ENCODE results near the gene LHX1.

LHX1 gene

DNA sequence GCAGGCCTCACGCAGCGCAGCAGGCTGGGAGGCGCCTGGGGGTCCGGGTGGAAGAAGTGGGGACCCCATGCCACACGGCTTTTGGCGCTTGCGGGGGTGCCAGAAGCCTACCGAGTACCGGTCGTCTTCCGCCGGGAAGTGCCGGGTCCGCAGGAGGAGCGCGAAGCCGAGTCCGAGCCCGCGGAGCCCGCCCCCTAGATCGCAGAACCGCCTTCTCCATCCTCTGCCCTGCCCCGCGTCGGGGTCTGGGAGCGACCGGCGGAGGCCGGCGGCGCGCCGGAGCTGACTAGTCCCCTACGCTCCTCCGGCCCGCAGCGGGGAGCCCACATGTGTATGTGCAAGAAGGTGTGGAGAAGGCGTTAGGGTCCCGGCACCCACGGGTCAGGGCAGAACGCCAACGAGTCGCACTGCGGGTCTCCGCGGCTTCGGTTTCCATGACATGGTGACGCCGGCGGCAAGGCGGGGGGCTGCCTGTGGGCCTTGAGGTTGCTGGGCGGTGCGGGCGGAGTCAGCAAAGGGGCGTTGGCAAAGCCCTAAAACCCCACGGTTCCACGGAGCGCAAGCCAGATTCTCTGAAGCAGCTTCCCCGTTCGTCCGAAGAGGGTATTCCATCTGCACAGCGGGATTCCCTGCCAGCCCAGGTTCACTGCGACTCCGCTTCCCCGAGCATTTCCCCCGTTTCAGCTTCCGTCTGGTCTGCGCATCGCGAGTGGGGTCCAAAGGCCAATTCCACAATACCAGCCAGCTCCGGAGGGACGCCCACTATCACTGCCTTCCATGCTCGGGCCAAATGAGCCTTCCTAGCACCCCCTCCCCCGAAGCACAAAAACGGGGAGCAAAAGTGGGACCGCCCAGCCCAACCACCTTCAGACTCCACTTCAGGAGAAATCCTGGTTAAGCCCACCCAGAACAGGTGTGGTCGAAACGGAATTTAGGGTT lies 2.3 kb upstream of the LHX1 start:
- DNase-seq: peak; percentile 76
- in situ Hi-C loops (cut with HindIII; ENCODE audit: low pct_ligation_motif_present, low pct_unique_long_range_greater_than_20kb, low sequenced_read_pairs): no loop called here

DNA sequence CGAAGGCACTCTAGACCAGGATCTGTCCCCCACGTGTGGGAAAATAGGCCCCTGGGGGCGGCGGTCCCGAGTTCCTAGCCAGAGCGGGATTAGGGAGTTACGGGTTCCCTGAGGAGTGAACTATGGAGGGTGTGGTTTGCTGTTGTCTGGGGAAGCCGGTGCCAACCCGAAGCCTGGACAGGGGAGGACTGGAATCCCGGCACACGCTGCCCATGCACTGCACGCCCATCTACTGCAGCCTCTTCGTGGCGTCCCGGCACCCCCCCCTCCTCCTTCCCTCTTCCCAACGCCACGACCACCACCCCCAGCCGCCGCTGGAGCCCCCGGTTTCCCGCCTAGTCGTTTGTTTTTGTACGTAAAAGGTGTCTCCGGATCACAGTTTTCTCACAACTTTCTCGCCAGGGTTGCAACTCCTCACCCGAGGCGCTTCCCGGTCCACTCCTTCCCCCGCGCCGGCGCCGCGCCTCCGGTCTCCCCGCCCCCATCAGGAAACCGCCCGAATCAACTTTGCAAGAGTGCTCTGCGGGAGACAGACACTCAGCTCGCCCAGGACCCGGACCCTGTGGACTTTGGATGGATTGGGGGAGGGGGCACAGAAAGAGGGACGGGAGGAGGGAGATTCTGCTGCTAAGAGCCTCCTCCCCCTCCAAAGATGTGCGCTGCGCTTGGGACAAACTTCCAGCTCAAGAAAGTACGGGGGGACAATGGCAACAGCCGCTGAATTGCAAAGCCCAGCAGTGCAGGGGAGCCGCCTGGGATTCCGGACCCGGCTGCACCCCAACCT lies 1.4 kb upstream of the LHX1 start:
- in situ Hi-C loops (cut with HindIII; ENCODE audit: low pct_ligation_motif_present, low pct_unique_long_range_greater_than_20kb, low sequenced_read_pairs): no loop called here
- peak; percentile 74 for DNase-seq

DNA sequence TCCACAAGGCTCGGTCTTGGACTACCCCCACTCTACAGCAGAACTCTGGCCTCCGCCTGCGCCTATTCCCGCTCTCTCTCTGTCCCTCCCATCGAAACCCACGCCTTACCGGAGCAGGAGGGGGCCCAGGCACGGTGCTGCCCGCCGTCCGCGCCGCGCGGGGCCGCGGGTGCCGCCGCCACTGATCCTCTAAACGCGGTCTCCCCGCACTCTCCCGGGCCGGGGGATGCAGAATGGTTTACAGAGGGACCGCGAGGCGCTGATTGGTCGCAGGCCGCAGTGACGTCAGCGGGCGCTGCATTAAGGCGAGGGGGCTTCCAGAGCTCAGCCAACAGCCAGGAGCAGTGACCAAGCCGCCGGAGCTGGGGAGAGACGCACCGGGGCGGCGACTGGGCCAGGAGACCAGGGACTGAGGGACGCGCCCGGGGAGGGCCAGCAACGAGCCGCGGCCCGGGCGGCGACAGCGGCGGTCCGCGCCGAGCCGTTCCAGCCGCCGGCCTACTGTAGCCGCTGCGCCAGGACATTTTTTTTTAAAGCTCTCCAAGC lies 747 bp upstream of the LHX1 start:
- peak; percentile 64 for DNase-seq
- in situ Hi-C loops (cut with HindIII; ENCODE audit: low pct_ligation_motif_present, low pct_unique_long_range_greater_than_20kb, low sequenced_read_pairs): no loop called here

DNA sequence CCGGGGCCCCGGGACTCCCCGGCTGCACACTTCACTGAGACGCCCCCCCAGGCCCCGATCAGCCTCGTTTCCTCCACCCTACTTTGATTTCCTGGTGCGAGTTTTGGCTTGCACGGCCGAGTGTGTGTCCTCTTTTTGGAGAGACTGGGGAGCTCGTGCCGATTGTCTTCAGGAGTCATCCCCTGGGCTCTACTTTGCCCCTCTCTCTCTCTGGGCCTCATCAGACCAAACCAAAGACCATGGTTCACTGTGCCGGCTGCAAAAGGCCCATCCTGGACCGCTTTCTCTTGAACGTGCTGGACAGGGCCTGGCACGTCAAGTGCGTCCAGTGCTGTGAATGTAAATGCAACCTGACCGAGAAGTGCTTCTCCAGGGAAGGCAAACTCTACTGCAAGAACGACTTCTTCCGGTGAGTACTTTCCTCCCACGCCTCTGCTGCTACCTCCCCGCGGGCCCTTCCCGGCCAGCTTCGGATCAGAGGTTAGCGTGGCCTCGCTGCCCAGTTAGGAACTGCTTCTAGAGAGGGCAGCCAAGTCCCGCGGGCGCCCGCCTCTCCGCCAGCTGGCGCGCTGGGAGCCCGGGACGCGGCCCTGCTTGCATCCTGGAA lies 787 bp downstream of the LHX1 start:
- in situ Hi-C loops (cut with HindIII; ENCODE audit: low pct_ligation_motif_present, low pct_unique_long_range_greater_than_20kb, low sequenced_read_pairs): no loop called here

DNA sequence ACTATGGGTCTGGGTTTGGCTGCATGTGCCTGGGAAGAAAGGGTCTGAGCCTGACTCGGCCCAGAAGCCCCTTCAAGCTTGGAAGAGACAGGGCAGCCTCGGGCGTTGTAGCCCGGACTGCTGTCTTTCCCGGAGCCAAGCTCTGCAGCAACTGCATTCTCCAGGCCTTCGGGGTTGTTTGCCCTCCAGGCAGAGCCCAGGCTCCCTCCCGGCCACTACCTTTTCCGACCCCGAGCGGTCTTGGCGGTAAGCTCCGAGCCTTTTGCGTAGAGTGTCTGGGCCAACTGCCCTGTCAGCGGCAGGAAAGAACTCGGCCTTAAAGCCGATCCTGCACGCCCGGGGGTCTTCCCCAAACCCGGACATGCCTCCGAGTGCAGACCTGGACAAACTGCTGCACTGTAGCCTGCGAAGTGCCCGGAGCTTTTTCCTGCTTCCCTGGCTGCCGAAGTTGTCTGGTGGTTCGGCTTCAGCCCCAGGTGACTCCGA lies 1.3 kb downstream of the LHX1 start:
- in situ Hi-C loops (cut with HindIII; ENCODE audit: low pct_ligation_motif_present, low pct_unique_long_range_greater_than_20kb, low sequenced_read_pairs): no loop called here
- DNase-seq: no peak

More for the DNA sequence above, 787 bp downstream of the LHX1 start:
- peak; percentile 64 for DNase-seq

DNA sequence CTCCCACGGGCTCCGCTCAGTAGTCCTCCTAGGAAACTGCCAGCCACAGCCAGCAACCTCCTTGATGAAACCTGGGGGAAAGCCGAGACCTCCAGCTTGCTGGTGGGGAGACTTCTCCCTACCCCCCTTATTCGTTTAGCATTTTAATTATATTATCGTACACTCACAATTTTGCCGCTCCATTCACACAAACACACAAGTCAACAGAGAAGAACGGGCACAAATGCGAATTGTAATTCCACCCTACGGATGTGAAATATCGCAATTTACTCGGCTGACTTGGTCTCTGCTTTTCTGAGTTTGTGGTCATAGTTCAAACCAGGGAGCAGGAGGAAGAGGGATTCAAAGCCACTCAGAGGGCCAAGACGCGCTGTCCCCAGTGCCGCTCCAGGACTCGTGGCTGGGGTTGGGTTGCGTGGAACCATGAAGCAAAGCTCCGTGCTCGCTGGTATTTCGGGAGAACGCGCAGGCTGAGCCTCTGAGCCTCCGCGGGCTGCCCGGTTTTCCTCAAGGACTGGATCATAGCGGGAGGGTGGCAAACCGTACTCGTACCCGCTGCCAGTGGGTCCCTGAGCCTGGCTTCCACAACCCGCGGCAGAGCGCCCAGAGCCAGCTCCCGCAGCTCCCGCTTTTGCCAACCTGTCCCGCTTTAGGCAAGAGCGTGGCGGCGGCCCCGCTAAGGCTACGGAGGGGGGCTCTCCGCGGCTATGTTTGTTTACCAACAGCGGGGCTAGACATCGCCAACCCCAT lies 2.0 kb downstream of the LHX1 start:
- in situ Hi-C loops (cut with HindIII; ENCODE audit: low pct_ligation_motif_present, low pct_unique_long_range_greater_than_20kb, low sequenced_read_pairs): no loop called here
- no peak for DNase-seq

DNA sequence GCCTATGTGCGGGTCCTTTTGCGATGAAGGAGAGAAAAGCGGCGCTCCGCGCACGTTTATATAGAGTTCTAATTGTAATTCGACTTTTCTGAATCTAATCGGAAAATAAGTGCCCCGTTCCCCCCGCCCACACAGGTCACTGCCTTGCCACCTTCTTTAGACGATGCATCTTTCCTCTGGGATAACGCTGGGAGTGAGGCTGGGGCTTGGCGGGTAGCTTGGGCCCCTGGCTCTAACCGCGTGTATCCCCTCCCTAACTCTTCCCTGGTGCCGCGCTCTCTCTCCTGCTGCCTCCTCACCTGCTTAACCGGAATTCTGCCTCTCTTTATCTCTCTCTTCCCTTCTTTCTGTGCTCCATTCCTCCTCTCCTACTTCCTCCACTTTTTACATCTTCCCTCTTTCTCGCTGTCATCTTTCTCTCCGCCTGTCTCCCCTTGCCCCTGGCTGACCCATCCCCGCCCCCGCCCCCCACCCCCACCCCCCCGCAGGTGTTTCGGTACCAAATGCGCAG lies 2.6 kb downstream of the LHX1 start:
- in situ Hi-C loops (cut with HindIII; ENCODE audit: low pct_ligation_motif_present, low pct_unique_long_range_greater_than_20kb, low sequenced_read_pairs): no loop called here
- DNase-seq: no peak

DNA sequence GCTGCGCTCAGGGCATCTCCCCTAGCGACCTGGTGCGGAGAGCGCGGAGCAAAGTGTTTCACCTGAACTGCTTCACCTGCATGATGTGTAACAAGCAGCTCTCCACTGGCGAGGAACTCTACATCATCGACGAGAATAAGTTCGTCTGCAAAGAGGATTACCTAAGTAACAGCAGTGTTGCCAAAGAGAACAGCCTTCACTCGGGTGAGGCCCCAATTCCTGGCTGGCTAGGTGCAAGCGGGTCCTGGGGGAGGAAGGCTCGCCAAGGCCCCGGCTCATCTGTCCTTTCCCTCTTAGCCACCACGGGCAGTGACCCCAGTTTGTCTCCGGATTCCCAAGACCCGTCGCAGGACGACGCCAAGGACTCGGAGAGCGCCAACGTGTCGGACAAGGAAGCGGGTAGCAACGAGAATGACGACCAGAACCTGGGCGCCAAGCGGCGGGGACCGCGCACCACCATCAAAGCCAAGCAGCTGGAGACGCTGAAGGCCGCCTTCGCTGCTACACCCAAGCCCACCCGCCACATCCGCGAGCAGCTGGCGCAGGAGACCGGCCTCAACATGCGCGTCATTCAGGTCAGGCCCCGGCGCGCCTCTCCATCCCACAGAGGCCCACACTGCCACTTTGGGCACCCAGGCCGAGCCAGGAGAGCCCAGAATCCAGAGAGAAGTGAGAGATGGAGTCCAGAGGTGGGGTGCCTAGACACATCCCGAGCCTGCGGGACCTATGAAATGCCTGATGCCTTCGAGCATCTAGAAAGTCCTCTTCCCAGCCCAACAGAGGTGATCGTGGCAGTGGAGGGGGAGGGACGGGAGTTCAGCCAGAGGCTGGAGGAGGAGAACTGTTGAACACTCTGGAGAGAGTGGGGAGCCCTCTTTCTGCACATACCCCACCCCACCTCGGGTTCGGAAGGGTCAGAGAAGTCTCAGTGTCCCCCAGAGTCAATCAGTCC lies 3.3 kb downstream of the LHX1 start:
- in situ Hi-C loops (cut with HindIII; ENCODE audit: low pct_ligation_motif_present, low pct_unique_long_range_greater_than_20kb, low sequenced_read_pairs): no loop called here
- no peak for DNase-seq

DNA sequence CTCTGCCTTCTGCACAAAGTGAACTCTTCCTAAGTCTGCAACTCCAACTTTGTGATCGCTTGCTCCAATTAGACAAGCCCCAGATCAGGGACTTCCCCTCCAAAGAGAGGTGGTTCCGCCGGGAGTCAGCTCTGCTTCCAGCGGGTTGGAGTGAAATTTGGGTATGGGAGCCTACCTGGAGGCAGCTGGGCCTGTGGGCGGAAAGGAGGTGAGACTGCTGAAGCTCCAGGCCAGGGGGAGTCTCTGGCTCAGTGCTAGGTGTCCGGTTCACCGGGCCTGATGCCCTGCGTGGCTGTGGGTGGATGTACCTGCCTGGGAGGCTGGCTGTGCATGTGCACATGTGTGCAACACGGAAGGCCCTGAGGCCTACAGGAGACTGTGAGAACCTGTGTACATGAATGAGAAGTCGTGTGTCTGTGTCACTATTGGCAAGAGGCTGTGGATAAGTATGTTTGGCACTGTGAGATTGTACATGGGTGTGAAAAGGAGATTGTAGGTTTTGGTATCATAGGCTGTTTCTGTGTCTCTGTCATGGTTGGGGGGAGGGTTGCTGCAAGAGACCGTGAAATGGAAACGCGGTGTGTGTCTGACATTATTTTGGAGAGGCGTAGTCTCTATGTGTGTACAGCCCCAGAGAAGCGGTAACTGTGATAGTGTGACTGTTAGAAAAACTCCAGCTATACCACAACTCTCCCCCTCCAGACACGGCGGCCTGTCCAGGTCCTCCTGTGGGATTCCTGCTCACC lies 4.2 kb downstream of the LHX1 start:
- no peak for DNase-seq
- in situ Hi-C loops (cut with HindIII; ENCODE audit: low pct_ligation_motif_present, low pct_unique_long_range_greater_than_20kb, low sequenced_read_pairs): no loop called here

DNA sequence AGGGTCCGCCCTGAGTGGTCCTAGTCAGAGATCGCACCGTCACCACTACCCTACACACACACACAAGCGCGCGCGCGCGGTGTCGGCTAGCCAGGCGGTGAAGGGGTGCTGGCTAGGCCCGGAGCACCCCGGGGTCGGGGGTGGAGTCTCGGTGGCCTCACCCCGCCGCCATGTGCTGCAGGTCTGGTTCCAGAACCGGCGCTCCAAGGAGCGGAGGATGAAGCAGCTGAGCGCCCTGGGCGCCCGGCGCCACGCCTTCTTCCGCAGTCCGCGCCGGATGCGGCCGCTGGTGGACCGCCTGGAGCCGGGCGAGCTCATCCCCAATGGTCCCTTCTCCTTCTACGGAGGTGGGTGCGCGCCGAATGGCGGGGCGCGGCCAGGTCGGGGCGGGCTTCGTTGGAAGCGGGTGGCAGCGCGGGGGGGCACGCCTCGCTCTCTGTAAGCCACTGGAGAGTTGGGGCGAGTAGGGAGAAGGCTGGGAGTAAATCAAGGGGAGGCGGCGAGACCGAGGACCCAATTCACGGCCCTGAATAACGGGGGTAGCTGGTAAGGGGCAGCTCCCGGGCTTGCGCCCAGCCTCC lies 4.8 kb downstream of the LHX1 start:
- in situ Hi-C loops (cut with HindIII; ENCODE audit: low pct_ligation_motif_present, low pct_unique_long_range_greater_than_20kb, low sequenced_read_pairs): no loop called here
- DNase-seq: no peak

DNA sequence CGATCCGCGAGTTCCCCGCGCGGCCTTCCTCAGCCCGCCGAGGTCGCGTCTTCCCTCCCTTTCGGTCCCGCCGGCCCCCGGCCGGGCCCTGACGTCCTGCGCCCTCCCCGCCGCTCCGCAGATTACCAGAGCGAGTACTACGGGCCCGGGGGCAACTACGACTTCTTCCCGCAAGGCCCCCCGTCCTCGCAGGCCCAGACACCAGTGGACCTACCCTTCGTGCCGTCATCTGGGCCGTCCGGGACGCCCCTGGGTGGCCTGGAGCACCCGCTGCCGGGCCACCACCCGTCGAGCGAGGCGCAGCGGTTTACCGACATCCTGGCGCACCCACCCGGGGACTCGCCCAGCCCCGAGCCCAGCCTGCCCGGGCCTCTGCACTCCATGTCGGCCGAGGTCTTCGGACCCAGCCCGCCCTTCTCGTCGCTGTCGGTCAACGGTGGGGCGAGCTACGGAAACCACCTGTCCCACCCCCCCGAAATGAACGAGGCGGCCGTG lies 5.4 kb downstream of the LHX1 start:
- DNase-seq: no peak
- in situ Hi-C loops (cut with HindIII; ENCODE audit: low pct_ligation_motif_present, low pct_unique_long_range_greater_than_20kb, low sequenced_read_pairs): no loop called here

DNA sequence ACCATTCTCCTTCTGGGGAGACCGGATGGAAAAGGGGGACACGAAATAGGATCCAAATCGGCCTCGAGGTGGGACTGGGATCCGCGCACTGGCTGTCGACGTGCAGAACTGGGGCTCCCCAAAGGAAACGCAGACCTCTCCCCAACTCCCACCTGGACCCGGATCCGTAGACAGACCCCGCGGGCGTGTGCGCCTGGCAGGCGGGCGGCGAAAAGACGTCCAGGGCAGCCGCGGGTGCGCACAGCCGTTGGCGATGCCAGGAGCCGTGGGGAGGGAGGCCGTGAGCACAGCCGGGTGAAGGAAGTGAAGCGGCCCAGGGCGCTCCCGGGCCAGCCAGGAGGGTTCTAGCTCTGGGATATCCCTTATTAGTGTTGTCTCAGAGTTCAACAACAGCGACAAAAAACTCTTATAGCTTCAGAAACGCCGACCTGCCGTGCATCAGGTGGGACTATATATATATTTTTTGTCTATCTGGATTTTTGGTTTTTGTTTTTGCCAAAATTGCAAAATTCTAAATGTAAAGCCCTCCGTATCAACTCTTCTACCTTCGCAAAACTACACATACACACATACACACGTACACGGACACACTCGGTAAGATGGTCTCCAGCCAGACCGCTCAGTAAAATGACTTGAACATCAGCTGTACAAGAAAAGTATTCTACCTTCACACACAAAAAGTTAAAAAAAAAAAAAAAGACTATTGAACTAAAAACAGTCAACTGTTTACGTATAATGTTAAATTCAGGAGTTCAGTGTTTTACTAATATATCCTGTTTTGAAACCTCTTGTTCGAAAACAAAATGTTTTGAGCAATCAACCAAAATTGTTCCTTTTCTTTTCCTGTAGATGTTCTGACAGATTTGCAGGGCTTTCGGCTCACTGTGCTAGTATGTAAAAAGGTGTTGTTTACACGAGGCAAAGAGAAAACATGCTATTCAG lies 6.2 kb downstream of the LHX1 start:
- DNase-seq: no peak
- in situ Hi-C loops (cut with HindIII; ENCODE audit: low pct_ligation_motif_present, low pct_unique_long_range_greater_than_20kb, low sequenced_read_pairs): no loop called here

DNA sequence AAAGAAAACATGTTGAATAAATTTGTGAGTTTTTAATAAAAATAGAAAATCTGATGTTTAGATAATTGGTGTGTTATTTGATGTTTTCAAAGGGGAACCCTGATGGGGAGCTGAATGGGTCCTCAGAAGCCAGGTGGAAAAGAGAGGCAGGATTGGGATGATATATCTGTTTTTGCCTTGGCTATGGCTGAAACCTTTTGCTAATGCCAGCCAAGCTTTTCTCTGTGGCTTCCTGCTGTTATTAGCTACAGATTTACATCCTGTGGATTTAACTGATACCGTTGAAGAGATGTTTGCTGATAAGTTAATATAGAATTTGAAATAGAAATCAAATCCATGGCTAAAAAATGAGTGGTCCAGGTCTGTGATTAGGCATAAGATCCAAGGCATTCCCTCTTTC lies 7.3 kb downstream of the LHX1 start:
- in situ Hi-C loops (cut with HindIII; ENCODE audit: low pct_ligation_motif_present, low pct_unique_long_range_greater_than_20kb, low sequenced_read_pairs): no loop called here
- no peak for DNase-seq

DNA sequence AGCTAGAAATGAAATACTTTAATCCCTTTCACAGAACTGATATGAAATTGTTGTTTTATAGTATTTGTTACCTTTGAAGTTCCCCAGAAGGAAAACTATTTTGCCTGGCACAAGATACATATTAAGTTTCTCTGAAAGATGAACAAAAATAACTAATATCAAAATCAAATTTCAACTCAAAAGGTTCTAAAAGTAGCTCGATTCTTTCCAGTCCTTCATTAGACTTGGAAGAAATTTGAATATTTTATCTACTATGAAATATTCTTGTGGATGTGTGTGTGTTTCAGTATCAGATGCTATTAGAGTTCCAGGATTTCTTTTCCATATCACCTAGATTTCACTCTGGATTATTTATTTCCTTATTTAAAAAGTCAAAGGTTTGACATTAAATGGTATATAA lies 7.9 kb downstream of the LHX1 start:
- DNase-seq: no peak
- in situ Hi-C loops (cut with HindIII; ENCODE audit: low pct_ligation_motif_present, low pct_unique_long_range_greater_than_20kb, low sequenced_read_pairs): no loop called here
